ENCODE data around the gene CEP170B.

The CEP170B gene

DNA sequence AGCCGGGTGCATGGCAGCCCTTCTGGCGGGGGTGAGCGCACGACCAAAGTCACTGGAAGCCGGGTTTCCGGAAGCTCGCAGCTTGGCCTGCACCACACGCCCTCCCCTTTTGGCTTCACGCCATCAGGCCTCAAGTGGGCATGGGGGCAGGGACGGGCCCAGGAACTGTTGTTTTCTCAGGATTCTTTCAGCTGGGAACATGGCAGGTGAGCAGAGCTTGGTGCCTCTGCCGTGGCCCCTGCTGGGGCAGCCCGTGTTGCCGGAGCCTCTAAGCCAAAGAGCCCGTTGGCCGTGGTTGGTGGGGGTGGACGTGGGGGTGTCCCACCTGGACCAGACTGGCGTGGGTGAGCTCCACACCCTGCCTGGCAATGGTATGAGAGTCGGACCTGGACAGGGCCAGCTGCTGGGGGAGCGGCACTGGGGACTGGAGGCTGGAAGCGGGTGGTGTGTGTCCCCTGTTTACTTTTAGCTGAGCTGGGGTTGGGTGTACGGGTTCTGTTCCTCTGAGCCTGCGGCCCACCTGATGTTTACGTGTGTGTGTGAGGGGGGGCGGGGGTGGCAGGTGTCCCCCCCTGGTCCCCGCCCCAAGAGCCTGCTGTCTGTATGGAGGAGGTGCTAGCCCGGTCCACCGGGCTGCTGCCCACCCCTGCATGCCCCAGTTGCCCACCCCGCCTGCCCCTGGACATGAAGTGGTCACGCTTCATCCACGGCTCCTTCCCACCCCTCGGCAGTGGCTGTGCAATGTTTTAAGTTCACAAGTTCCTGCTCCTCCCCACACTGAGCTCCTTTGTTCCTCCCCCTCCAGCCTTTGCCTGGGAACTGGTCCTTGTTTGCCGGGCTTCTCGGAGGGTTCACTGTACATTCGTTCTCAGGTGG, 31.0 kb downstream of the CEP170B start:
- Histone ChIP-seq H3K9me3 (no peaks in the 10 kb centered on the region), H3K27me3 (no peaks in the 10 kb centered on the region), H3K36me3 (peaks cover 0 to 27% (median 5%) of the 10 kb centered on the region in 3 donors), H3K27ac (peak overlapping the region in 1 of 2 donors; percentile 4), H3K4me1 (peaks cover 0 to 21% (median 10%) of the 10 kb centered on the region in 4 donors), H3K4me3 (no peak overlapping the region)
- intact Hi-C loops (cut with DNase I; ENCODE audit: low total_unique reads), result loop anchor here (2.0 kb wide), 1 partner anchor 151 kb away; no protein-coding TSS in a partner anchor
- DNase-seq, result peak in 1 of 2 donors; percentile 69
- TF ChIP-seq, protein P1, sequence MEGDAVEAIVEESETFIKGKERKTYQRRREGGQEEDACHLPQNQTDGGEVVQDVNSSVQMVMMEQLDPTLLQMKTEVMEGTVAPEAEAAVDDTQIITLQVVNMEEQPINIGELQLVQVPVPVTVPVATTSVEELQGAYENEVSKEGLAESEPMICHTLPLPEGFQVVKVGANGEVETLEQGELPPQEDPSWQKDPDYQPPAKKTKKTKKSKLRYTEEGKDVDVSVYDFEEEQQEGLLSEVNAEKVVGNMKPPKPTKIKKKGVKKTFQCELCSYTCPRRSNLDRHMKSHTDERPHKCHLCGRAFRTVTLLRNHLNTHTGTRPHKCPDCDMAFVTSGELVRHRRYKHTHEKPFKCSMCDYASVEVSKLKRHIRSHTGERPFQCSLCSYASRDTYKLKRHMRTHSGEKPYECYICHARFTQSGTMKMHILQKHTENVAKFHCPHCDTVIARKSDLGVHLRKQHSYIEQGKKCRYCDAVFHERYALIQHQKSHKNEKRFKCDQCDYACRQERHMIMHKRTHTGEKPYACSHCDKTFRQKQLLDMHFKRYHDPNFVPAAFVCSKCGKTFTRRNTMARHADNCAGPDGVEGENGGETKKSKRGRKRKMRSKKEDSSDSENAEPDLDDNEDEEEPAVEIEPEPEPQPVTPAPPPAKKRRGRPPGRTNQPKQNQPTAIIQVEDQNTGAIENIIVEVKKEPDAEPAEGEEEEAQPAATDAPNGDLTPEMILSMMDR (IDR thresholded peaks at IDR 0.05), result no peak

DNA sequence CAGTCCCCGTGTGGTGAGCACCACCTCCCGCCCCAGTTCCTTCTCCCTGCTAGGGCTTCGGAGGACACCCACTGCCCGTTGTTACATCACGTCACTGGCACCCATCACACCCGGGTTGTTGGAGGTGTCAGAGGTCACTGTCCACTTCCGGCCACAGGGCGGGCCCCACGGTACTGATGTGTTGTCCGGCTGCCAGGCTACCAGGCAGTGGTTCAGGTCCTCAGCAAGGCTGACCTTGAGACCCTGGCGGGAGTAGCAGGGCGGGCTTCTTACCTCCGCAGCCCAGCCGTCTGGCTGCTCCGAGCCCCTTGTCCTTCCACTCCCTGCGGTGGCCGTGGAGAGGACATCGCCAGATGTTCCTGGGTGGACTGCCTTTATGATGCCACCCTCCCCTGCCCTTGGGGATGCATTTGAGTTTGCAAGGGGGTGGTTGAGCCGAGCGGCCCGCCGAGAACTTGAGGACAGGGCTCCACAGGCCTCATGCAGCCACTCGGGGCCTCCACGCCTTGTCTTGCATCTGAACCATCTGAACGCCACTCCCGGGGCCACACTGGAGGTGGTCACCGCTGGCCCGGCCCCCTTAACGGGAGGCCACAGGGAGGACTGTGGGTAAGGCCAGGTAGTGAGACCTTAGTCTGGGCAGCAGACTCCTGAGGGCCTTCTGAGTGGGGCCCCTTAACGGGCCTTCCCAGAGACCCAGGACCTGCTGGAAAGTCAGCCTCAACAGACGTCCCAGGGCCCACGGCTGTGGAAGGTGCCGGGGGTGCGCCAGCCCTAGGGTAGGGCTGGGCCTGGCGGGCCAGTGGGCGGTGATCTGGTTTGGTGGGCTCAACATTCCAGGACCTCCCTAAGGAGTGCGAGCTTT, 32.5 kb downstream of the CEP170B start:
- intact Hi-C loops (cut with DNase I; ENCODE audit: low total_unique reads), result loop anchor here (2.0 kb wide), 1 partner anchor 149 kb away; no protein-coding TSS in a partner anchor
- Histone ChIP-seq H3K4me1 (peaks cover 0 to 21% (median 10%) of the 10 kb centered on the region in 4 donors), H3K36me3 (peaks cover 0 to 27% (median 5%) of the 10 kb centered on the region in 3 donors), H3K9me3 (no peaks in the 10 kb centered on the region), H3K27ac (no peak overlapping the region), H3K4me3 (no peak overlapping the region), H3K27me3 (no peaks in the 10 kb centered on the region)
- DNase-seq, result peak in 1 of 2 donors; percentile 65
- TF ChIP-seq, protein P1 (IDR thresholded peaks at IDR 0.05), result no peak

DNA sequence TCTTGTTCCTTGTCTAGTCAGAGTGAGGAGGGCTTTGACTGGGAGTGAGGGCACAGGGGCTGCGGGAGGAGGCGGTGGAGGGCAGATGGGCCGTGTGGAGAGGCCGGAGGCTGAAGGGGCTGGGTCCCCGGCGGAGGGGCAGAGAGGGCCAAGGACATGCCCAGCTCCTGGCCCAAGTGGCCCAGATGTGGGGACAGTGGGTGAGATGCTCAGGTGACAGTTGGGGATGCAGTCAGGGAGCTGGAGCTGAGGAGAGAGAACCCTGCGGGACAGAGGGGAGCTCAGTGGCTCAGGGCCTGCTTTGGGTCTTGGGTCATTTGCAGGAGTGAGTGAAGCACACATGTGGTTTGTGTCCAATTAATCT, 33.1 kb downstream of the CEP170B start:
- Histone ChIP-seq H3K27ac (no peak overlapping the region), H3K27me3 (no peaks in the 10 kb centered on the region), H3K9me3 (no peaks in the 10 kb centered on the region), H3K36me3 (peaks cover 0 to 21% (median 5%) of the 10 kb centered on the region in 3 donors), H3K4me1 (peaks cover 0 to 21% (median 10%) of the 10 kb centered on the region in 4 donors), H3K4me3 (no peak overlapping the region)
- intact Hi-C loops (cut with DNase I; ENCODE audit: low total_unique reads), result no loop called here
- DNase-seq, result no peak
- TF ChIP-seq, protein P1 (IDR thresholded peaks at IDR 0.05), result no peak

DNA sequence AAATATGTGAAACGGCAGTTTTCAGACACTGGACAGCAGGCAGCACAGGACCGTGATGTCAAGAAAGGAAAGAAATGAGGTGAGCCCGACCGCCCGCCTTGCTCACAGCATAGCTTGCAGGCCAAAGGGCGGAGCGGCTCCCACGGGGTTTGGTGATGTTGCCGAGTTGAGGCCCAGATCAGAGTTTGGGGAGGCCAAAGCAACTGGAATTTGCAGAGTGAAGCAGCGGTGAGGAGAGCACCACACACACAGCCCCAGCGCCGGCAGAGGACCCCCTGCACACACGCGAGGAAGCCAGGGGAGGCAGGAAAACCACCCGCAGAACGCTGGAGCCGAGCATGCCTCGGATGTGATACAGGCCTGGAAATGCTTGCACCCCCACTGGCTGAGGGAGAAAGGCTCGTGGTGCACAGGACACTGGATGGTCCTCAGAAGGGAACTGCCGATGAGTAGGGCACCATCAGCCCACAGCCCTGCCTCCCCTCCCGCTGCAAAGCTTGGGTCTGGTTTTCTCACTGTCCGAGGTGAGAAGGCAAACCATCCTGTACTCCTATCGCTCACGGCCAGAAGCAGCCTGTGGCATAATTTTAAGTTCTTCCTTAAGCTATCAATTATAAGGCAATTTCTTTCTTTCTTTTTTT, 33.9 kb downstream of the CEP170B start:
- TF ChIP-seq, protein P1 (IDR thresholded peaks at IDR 0.05), result no peak
- no peaks in the 10 kb centered on the region for H3K27me3 ChIP-seq
- H3K4me3 ChIP-seq, result no peak overlapping the region
- H3K9me3 ChIP-seq, result no peaks in the 10 kb centered on the region
- no peak overlapping the region for H3K27ac ChIP-seq
- H3K36me3 ChIP-seq, result peaks cover 0 to 13% (median 5%) of the 10 kb centered on the region in 3 donors
- intact Hi-C loops (cut with DNase I; ENCODE audit: low total_unique reads), result no loop called here
- H3K4me1 ChIP-seq, result peaks cover 0 to 21% (median 10%) of the 10 kb centered on the region in 4 donors
- DNase-seq, result no peak

DNA sequence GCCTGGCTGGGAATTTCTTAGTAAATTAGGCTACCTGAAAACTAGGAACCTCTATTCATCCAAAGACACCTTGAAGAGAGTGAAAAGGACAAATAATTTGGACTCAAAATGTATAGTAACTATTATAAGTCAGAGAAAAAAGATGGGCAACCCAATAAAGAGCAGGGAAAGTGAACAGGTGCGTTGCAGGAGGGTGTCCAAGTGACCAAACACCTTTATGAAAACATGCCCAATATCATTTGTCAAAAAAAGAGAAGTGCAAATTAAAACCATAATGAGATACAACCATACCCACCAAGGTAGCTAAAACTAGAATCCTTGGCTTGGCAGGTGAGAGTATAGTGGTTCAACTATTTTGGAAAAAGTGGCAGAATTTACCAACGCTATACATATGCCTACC, 34.7 kb downstream of the CEP170B start:
- H3K4me3 ChIP-seq, result no peak overlapping the region

More for the DNA sequence above, 34.7 kb downstream of the CEP170B start:
- TF ChIP-seq, protein P1 (IDR thresholded peaks at IDR 0.05), result no peak
- Histone ChIP-seq H3K9me3 (no peaks in the 10 kb centered on the region), H3K4me1 (peaks cover 0 to 19% (median 10%) of the 10 kb centered on the region in 4 donors), H3K27me3 (peaks cover 0 to 5% of the 10 kb centered on the region in 2 donors), H3K27ac (no peak overlapping the region), H3K36me3 (peaks cover 0 to 5% (median 1%) of the 10 kb centered on the region in 3 donors)
- intact Hi-C loops (cut with DNase I; ENCODE audit: low total_unique reads), result no loop called here
- no peak for DNase-seq

Data from tibial artery (tissue), 4 donors.